Endothelial cell of umbilical vein (primary cell): Measurements from ENCODE around the gene KAT2B. TPM values are rescaled to one million over a fixed set of nuclear protein-coding genes. Genes with fewer than 3 reads are reported as not detected.

ENCODE experiments used
- BruUV-seq: library from RNA; stranded (reverse); fragments of 400-500 nt; replicated peaks from 2 replicates; lab custom pipeline; 2021; lab: Mats Ljungman, UMichigan
- CTCF ChIA-PET: fragments of 300-600, 350-600 bp; sonication (Branson Sonifier 250); formaldehyde crosslinking; loops from one replicate; lab custom pipeline; 2021; ENCODE audit warnings: antibody characterized with exemption, inconsistent platforms; lab: Charles Lee
- POLR2A ChIA-PET: fragments of 300-600, 350-600 bp; sonication (Branson Sonifier 250); formaldehyde crosslinking; loops from one replicate; lab custom pipeline; 2021; ENCODE audit warnings: antibody characterized with exemption, inconsistent platforms; lab: Charles Lee
- DNase-seq: peaks from one replicate; pipeline ENCODE4 v3.0.0-alpha.2; 2011; ENCODE audit warnings: low read depth, low spot score
- FAIRE-seq: peaks from 2 replicates; lab custom pipeline; 2011; peaks lifted over from hg19 to GRCh38; lab: Jason Lieb, UNC
- H2AFZ ChIP-seq: 2 replicates; pipeline ENCODE4 v1.6.0; 2012; ENCODE audit warnings: low read depth, low read length, control low read depth, inconsistent platforms
- H3K27ac ChIP-seq: 2 replicates; pipeline ENCODE4 v1.5.1; 2011; ENCODE audit warnings: low read depth, mild to moderate bottlenecking, control low read depth, low read length, moderate library complexity; ENCODE audit not compliant: insufficient read depth
- H3K27me3 ChIP-seq, 2 experiments: 2 replicates each; pipeline versions ENCODE4 v1.6.0 to v1.6.1; 2011; ENCODE audit warnings: low read length in 2 of 2, mixed read lengths in 1 of 2; ENCODE audit not compliant: control insufficient read depth in 2 of 2, insufficient read depth in 2 of 2
- H3K36me3 ChIP-seq, 2 experiments: 2 replicates in 1 of 2; 3 replicates in 1 of 2; pipeline ENCODE4 v1.5.1; 2011; ENCODE audit warnings: low read length in 2 of 2, mild to moderate bottlenecking in 1 of 2, moderate library complexity in 1 of 2; ENCODE audit not compliant: control insufficient read depth in 2 of 2, insufficient read depth in 2 of 2; ENCODE audit errors: extremely low read depth in 1 of 2
- H3K4me1 ChIP-seq: 3 replicates; pipeline ENCODE4 v1.5.1; 2011; ENCODE audit warnings: mild to moderate bottlenecking, low read length; ENCODE audit not compliant: control insufficient read depth, insufficient read depth; ENCODE audit errors: extremely low read depth
- H3K4me2 ChIP-seq: 2 replicates; pipeline ENCODE4 v1.6.1; 2011; ENCODE audit warnings: low read length, control low read depth, mixed read lengths; ENCODE audit not compliant: insufficient read depth
- H3K4me3 ChIP-seq, 3 experiments: fragments of 200-600 bp in 1 of 3; sonication (generic), shearing (Covaris generic) in 1 of 3; replicated peaks in 1 of 3; 2 replicates each; pipeline ENCODE4 v1.5.1; 2011 to 2016; ENCODE audit warnings: control low read depth in 3 of 3, low read length in 3 of 3, mild to moderate bottlenecking in 2 of 3, inconsistent platforms in 1 of 3, low read depth in 1 of 3, moderate library complexity in 1 of 3; ENCODE audit not compliant: insufficient read depth in 1 of 3
- H3K79me2 ChIP-seq: 2 replicates; pipeline ENCODE4 v1.6.0; 2012; ENCODE audit warnings: low read length, inconsistent platforms; ENCODE audit not compliant: control insufficient read depth, insufficient read depth
- H3K9ac ChIP-seq: replicated peaks from 2 replicates; pipeline ENCODE3; 2011; ENCODE audit warnings: low read length, control low read depth; ENCODE audit not compliant: insufficient read depth; ENCODE audit errors: extremely low read depth
- H3K9me1 ChIP-seq: replicated peaks from 3 replicates; pipeline ENCODE4 v1.6.0; 2011; ENCODE audit warnings: mild to moderate bottlenecking, low read length; ENCODE audit not compliant: control insufficient read depth, insufficient read depth; ENCODE audit errors: extremely low read depth
- H3K9me3 ChIP-seq: replicated peaks from 2 replicates; pipeline ENCODE4 v1.5.1; 2012; ENCODE audit warnings: low read length, inconsistent platforms; ENCODE audit not compliant: control insufficient read depth, insufficient read depth
- H4K20me1 ChIP-seq: replicated peaks from 2 replicates; pipeline ENCODE3; 2011; ENCODE audit warnings: mild to moderate bottlenecking, low read length; ENCODE audit not compliant: control insufficient read depth, insufficient read depth; ENCODE audit errors: extremely low read depth
- EZH2 ChIP-seq: IDR thresholded peaks from 2 replicates; pipeline ENCODE4 v1.6.1; 2012; ENCODE audit warnings: borderline replicate concordance, low read depth, mild to moderate bottlenecking, moderate library complexity, low read length, inconsistent platforms; ENCODE audit not compliant: severe bottlenecking
- FOS ChIP-seq: IDR thresholded peaks from 2 replicates; pipeline ENCODE4 v1.6.1; 2011; ENCODE audit warnings: mild to moderate bottlenecking, low read length, moderate library complexity, borderline replicate concordance; ENCODE audit not compliant: insufficient read depth
- GATA2 ChIP-seq: IDR thresholded peaks from 2 replicates; pipeline ENCODE4 v1.7.0; 2011; ENCODE audit warnings: low read depth, mild to moderate bottlenecking, moderate library complexity, mixed read lengths, low read length; ENCODE audit not compliant: insufficient read length, insufficient read depth
- JUN ChIP-seq: IDR thresholded peaks from 2 replicates; pipeline ENCODE4 v1.6.1; 2011; ENCODE audit warnings: borderline replicate concordance, low read depth; ENCODE audit not compliant: insufficient read length, insufficient read depth
- MAX ChIP-seq: IDR thresholded peaks from 2 replicates; pipeline ENCODE4 v1.6.1; 2011; ENCODE audit not compliant: insufficient read depth, insufficient read length
- MYC ChIP-seq: IDR thresholded peaks from one replicate; pipeline ENCODE4 v1.6.1; 2011; ENCODE audit warnings: mild to moderate bottlenecking, low read depth, low read length
- POLR2A ChIP-seq: IDR thresholded peaks from 2 replicates; pipeline ENCODE4 v1.6.1; 2012; ENCODE audit warnings: low read depth, mild to moderate bottlenecking, control low read depth, low read length
- dilution Hi-C: fragments of 300-500 bp; cut with MboI; formaldehyde crosslinking; loops from one replicate; pipeline ENCODE4 v1.15.0; 2019; ENCODE audit warnings: low sequenced_read_pairs; ENCODE audit not compliant: extremely low pct_ligation_motif_present
- intact Hi-C: fragments of 100-400 bp; cut with micrococcal nuclease; formaldehyde crosslinking; loops from one replicate; pipeline ENCODE4 v1.10.0; 2022
- polyA plus RNA-seq, 4 experiments: library from polyadenylated mRNA; depleted of rRNA in 3 of 4; stranded (reverse) in 3 of 4; unstranded in 1 of 4; fragments of >200 nt; gene quantifications; 2 replicates each; pipeline versions ENCODE4 v1.2.1 to v1.2.3, GENCODE V29; 2011 to 2012; ENCODE audit warnings: missing spikeins in 1 of 4
- total RNA-seq: library from RNA; stranded (reverse); gene quantifications from 2 replicates; pipeline ENCODE4 v1.2.3, GENCODE V29; 2021
- TF ChIP-seq, protein P1 (sequence below), 2 donors: IDR thresholded peaks; 1 replicate in 1 of 2; 2 replicates in 1 of 2; pipeline ENCODE4 v1.5.1; 2011; ENCODE audit warnings: low read length in 2 of 2, mild to moderate bottlenecking in 2 of 2, moderate library complexity in 2 of 2, control low read depth in 1 of 2, inconsistent platforms in 1 of 2, low read depth in 1 of 2; ENCODE audit not compliant: insufficient read depth in 1 of 2; ENCODE audit errors: extremely low read depth in 1 of 2

The KAT2B gene
- total and polyA plus RNA-seq, 2 donors (not counting 3 experiments of a cell fraction or from before 2014, with no cell fraction given) = 2.6 to 11.0 TPM

DNA sequence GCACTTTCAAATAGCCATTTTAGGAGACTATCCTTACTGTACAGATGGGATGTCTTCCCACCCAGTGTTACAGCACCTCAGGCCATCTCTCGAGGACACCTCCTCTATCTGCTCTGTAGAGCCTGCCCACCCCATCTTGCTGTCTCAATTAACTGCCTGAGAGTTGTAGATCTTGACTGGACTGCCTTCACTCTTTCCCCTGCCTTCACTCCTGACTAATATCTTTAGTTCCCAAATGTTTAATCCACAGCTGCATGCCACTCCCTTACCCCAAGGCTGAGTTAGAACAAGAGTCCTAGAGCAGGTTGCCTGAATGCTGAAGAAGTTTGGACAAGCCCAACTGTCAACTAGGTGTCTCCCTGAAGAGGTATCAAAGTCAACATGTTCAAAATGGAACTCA is 26.9 kb upstream of the KAT2B start:
- Histone ChIP-seq H4K20me1 (no peaks in the 10 kb centered on the region), H3K27me3 (no peaks in the 10 kb centered on the region), H3K4me1 (no peaks in the 10 kb centered on the region), H3K79me2 (no peaks in the 10 kb centered on the region), H3K4me3 (no peak overlapping the region), H3K9me3 (no peaks in the 10 kb centered on the region), H3K9me1 (no peaks in the 10 kb centered on the region), H3K36me3 (no peaks in the 10 kb centered on the region), H3K27ac (no peak overlapping the region), H3K4me2 (no peak overlapping the region), H3K9ac (no peak overlapping the region), H2AFZ (no peak overlapping the region)
- TF ChIP-seq, protein P1, sequence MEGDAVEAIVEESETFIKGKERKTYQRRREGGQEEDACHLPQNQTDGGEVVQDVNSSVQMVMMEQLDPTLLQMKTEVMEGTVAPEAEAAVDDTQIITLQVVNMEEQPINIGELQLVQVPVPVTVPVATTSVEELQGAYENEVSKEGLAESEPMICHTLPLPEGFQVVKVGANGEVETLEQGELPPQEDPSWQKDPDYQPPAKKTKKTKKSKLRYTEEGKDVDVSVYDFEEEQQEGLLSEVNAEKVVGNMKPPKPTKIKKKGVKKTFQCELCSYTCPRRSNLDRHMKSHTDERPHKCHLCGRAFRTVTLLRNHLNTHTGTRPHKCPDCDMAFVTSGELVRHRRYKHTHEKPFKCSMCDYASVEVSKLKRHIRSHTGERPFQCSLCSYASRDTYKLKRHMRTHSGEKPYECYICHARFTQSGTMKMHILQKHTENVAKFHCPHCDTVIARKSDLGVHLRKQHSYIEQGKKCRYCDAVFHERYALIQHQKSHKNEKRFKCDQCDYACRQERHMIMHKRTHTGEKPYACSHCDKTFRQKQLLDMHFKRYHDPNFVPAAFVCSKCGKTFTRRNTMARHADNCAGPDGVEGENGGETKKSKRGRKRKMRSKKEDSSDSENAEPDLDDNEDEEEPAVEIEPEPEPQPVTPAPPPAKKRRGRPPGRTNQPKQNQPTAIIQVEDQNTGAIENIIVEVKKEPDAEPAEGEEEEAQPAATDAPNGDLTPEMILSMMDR (IDR thresholded peaks at IDR 0.05; ENCODE audit: extremely low read depth in 1 of 2, insufficient read depth in 1 of 2, low read depth in 1 of 2, low read length in 2 of 2) = no peak
- TF ChIP-seq POLR2A (no peak), EZH2 (no peak), GATA2 (no peak), FOS (no peak), MYC (no peak), JUN (no peak), MAX (no peak)
- intact Hi-C loops (no loop called here), dilution Hi-C loops (no loop called here)
- CTCF ChIA-PET = interaction anchor here (1.1 kb wide), 1 partner anchor 119 kb away, joined by 3 read pairs; no protein-coding TSS in a partner anchor
- FAIRE-seq (no peak), DNase-seq (no peak)
- BruUV-seq = no TSS peak
- POLR2A ChIA-PET = no interaction called here
